ENCODE data around the gene DVL2.

The DVL2 gene

GRCh38 chr17:7263801-7264078, 29.4 kb upstream of the DVL2 start:
- TF ChIP-seq CTCF (conservative IDR thresholded peaks at IDR 0.05; ENCODE audit: low read depth, low read length), result no peak
- no peaks in the 10 kb centered on the region for H3K36me3 ChIP-seq (ENCODE audit: insufficient read depth)
- no peak overlapping the region for H3K4me2 ChIP-seq
- no peaks in the 10 kb centered on the region for H3K79me2 ChIP-seq (ENCODE audit: insufficient read depth, low read depth)
- no peak overlapping the region for H3K4me3 ChIP-seq (IDR thresholded peaks at IDR 0.05; ENCODE audit: insufficient read depth, low read depth, low read length)
- H3K27ac ChIP-seq, result no peak overlapping the region
- H3K27me3 ChIP-seq (ENCODE audit: insufficient read depth, low read depth), result no peaks in the 10 kb centered on the region; the same call in 1 of the 2 replicates
- H3K4me1 ChIP-seq (ENCODE audit: low read depth, poor library complexity, severe bottlenecking), result no peaks in the 10 kb centered on the region
- H2AFZ ChIP-seq (ENCODE audit: low read depth), result no peak overlapping the region
- no peaks in the 10 kb centered on the region for H4K20me1 ChIP-seq (ENCODE audit: insufficient read depth)
- H3K9ac ChIP-seq, result no peak overlapping the region

GRCh38 chr17:7262935-7263800, 28.9 kb upstream of the DVL2 start:
- no peaks in the 10 kb centered on the region; the same call in 1 of the 2 replicates for H3K27me3 ChIP-seq (ENCODE audit: insufficient read depth, low read depth)
- no peaks in the 10 kb centered on the region for H4K20me1 ChIP-seq (ENCODE audit: insufficient read depth)
- no peak overlapping the region for H3K4me3 ChIP-seq (IDR thresholded peaks at IDR 0.05; ENCODE audit: insufficient read depth, low read depth, low read length)
- H3K27ac ChIP-seq, result no peak overlapping the region
- no peak for TF ChIP-seq CTCF (conservative IDR thresholded peaks at IDR 0.05; ENCODE audit: low read depth, low read length)
- no peak overlapping the region for H2AFZ ChIP-seq (ENCODE audit: low read depth)
- H3K4me1 ChIP-seq (ENCODE audit: low read depth, poor library complexity, severe bottlenecking), result no peaks in the 10 kb centered on the region
- H3K9ac ChIP-seq, result no peak overlapping the region
- H3K4me2 ChIP-seq, result no peak overlapping the region
- no peaks in the 10 kb centered on the region for H3K36me3 ChIP-seq (ENCODE audit: insufficient read depth)
- no peaks in the 10 kb centered on the region for H3K79me2 ChIP-seq (ENCODE audit: insufficient read depth, low read depth)

GRCh38 chr17:7262192-7262934, 28.0 kb upstream of the DVL2 start, which contains the start of gene CLDN7:
Gene CLDN7, minus strand, starts transcription at chr17:7262478. Its CDS starts 435 bp downstream, at chr17:7262043.
- Histone ChIP-seq H4K20me1 (ENCODE audit: insufficient read depth) (no peaks in the 10 kb centered on the region), H3K4me3 (IDR thresholded peaks at IDR 0.05; ENCODE audit: insufficient read depth, low read depth, low read length) (no peak within 1 kb of the TSS), H3K4me1 (ENCODE audit: low read depth, poor library complexity, severe bottlenecking) (no peaks in the 10 kb centered on the region), H2AFZ (ENCODE audit: low read depth) (peak within 1 kb of the TSS; percentile 34; the same call in 1 of the 2 replicates), H3K79me2 (ENCODE audit: insufficient read depth, low read depth) (no peaks in the 10 kb centered on the region), H3K4me2 (peak within 1 kb of the TSS; percentile 21; the same call in 1 of the 2 replicates), H3K27ac (no peak within 1 kb of the TSS), H3K9ac (no peak within 1 kb of the TSS), H3K36me3 (ENCODE audit: insufficient read depth) (no peaks in the 10 kb centered on the region), H3K27me3 (ENCODE audit: insufficient read depth, low read depth) (no peaks in the 10 kb centered on the region; the same call in 1 of the 2 replicates)
- TF ChIP-seq CTCF (conservative IDR thresholded peaks at IDR 0.05; ENCODE audit: low read depth, low read length), result no peak

GRCh38 chr17:7261379-7262191, 27.3 kb upstream of the DVL2 start:
- no peak for TF ChIP-seq CTCF (conservative IDR thresholded peaks at IDR 0.05; ENCODE audit: low read depth, low read length)
- H3K4me2 ChIP-seq, result peak overlapping the region; percentile 21; the same call in 1 of the 2 replicates
- no peaks in the 10 kb centered on the region for H3K36me3 ChIP-seq (ENCODE audit: insufficient read depth)
- H3K79me2 ChIP-seq (ENCODE audit: insufficient read depth, low read depth), result no peaks in the 10 kb centered on the region
- H3K9ac ChIP-seq, result no peak overlapping the region
- H4K20me1 ChIP-seq (ENCODE audit: insufficient read depth), result no peaks in the 10 kb centered on the region
- H3K4me3 ChIP-seq (IDR thresholded peaks at IDR 0.05; ENCODE audit: insufficient read depth, low read depth, low read length), result no peak overlapping the region
- H3K4me1 ChIP-seq (ENCODE audit: low read depth, poor library complexity, severe bottlenecking), result no peaks in the 10 kb centered on the region
- H3K27me3 ChIP-seq (ENCODE audit: insufficient read depth, low read depth), result no peaks in the 10 kb centered on the region; the same call in 1 of the 2 replicates
- H3K27ac ChIP-seq, result no peak overlapping the region
- H2AFZ ChIP-seq (ENCODE audit: low read depth), result peak overlapping the region; percentile 34; the same call in 1 of the 2 replicates

Data from KMS-11 (cell line).